Natural killer cell (primary cell): ENCODE measurements around the gene YPEL1. TPM values are rescaled to one million over a fixed set of nuclear protein-coding genes. Genes with fewer than 3 reads are reported as not detected.

Experiments
- ATAC-seq, 3 donors: fragments of 150-1000 bp in 2 of 3; fragments of 200-7000 bp in 1 of 3; cut with Tn5 transposase; 1 replicate in 1 of 3; 2 replicates in 2 of 3; pipeline ENCODE4 v1.10.0; 2021; ENCODE audit warnings: mild to moderate bottlenecking in 2 of 3, moderate library complexity in 2 of 3
- DNase-seq, 2 donors: peaks; one replicate each; pipeline versions ENCODE4 v3.0.0 to v3.0.0-alpha.2; 2013 to 2021; ENCODE audit warnings: mixed read lengths in 1 of 2
- H3K27ac ChIP-seq: one replicate; pipeline ENCODE4 v1.5.1; 2013; ENCODE audit warnings: mild to moderate bottlenecking, low read length
- H3K27me3 ChIP-seq: one replicate; pipeline ENCODE4 v1.6.1; 2013; ENCODE audit warnings: low read length; ENCODE audit not compliant: control insufficient read depth, insufficient read depth
- H3K36me3 ChIP-seq: one replicate; pipeline ENCODE4 v1.6.1; 2013; ENCODE audit warnings: low read length; ENCODE audit not compliant: control insufficient read depth, insufficient read depth
- H3K4me1 ChIP-seq: one replicate; pipeline ENCODE4 v1.6.1; 2013; ENCODE audit warnings: low read length; ENCODE audit not compliant: control insufficient read depth, insufficient read depth
- H3K4me3 ChIP-seq: one replicate; pipeline ENCODE4 v1.5.1; 2013; ENCODE audit warnings: low read length
- H3K9me3 ChIP-seq: one replicate; pipeline ENCODE4 v1.6.1; 2013; ENCODE audit warnings: low read length; ENCODE audit not compliant: control insufficient read depth, insufficient read depth
- H3K27ac Mint-ChIP-seq, 2 donors: one replicate each; pipeline ENCODE4 v1.8.0; 2022; ENCODE audit warnings: mild to moderate bottlenecking in 2 of 2, mixed read lengths in 2 of 2, moderate library complexity in 1 of 2
- H3K27me3 Mint-ChIP-seq, 2 donors: one replicate each; pipeline ENCODE4 v1.8.0; 2022; ENCODE audit warnings: low read depth in 2 of 2, mixed read lengths in 2 of 2
- H3K36me3 Mint-ChIP-seq: one replicate; pipeline ENCODE4 v1.8.0; 2022; ENCODE audit warnings: mixed read lengths
- H3K4me1 Mint-ChIP-seq, 2 donors: one replicate each; pipeline ENCODE4 v1.8.0; 2022; ENCODE audit warnings: mixed read lengths in 2 of 2
- H3K4me3 Mint-ChIP-seq: one replicate; pipeline ENCODE4 v1.8.0; 2022; ENCODE audit warnings: mild to moderate bottlenecking, moderate library complexity, mixed read lengths
- H3K9me3 Mint-ChIP-seq, 2 donors: one replicate each; pipeline ENCODE4 v1.8.0; 2022; ENCODE audit warnings: mixed read lengths in 2 of 2
- CTCF ChIP-seq: fragments of 200-600 bp; IDR thresholded peaks from one replicate; pipeline ENCODE4 v1.8.0; 2022; ENCODE audit warnings: antibody characterized with exemption
- WGBS: methylation state at CpG from one replicate; pipeline ENCODE4 v1.1.7; 2013; ENCODE audit warnings: missing lambda C conversion rate; ENCODE audit not compliant: insufficient coverage; 5-methylcytosine and 5-hydroxymethylcytosine counted together
- intact Hi-C: fragments of 100-400 bp; cut with micrococcal nuclease; formaldehyde crosslinking; loops from one replicate; pipeline ENCODE4 v1.14.2; 2022
- total RNA-seq, 4 donors: library from RNA; stranded (reverse); fragments of 120-200 nt in 1 of 4; gene quantifications; one replicate each; pipeline versions ENCODE4 v1.2.3 to v1.2.4, GENCODE V29; 2013 to 2022

Gene YPEL1
- total RNA-seq, 3 donors from 2014 or later (not counting 1 experiment from before 2014, with no cell fraction given) = 59.9 to 86.3 (median 68.8) TPM

DNA sequence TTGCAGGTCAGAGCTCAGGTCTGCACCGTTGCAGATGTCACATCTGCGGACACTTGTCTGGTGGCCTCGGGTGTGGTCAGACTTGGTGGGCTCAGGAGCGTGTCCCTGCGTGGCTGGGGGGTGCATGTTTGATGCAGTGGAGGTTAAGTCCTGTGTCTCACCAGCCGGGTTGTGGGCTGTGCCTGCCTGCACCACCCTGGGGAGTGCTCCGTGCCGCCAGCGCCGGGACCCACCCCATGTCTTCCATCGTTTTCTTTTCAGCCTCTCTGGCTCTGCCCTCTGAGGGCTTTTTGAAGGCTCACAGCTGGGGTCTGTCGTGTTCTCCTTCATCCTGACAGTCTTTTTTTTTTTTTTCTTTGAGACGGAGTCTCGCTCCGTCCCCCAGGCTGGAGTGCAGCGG is 43.8 kb downstream of the YPEL1 start:
- H3K4me3 Mint-ChIP-seq = no peak overlapping the region
- Histone ChIP-seq H3K9me3 (no peaks in the 10 kb centered on the region), H3K27ac (no peak overlapping the region), H3K4me3 (no peak overlapping the region), H3K27me3 (no peaks in the 10 kb centered on the region), H3K4me1 (peaks cover 35% of the 10 kb centered on the region), H3K36me3 (peaks cover 47% of the 10 kb centered on the region)
- no peaks in the 10 kb centered on the region for H3K27me3 Mint-ChIP-seq
- TF ChIP-seq CTCF = no peak
- WGBS = 95% methylated on average over 12 of the region's 16 CpGs
- no peaks in the 10 kb centered on the region for H3K9me3 Mint-ChIP-seq
- no peaks in the 10 kb centered on the region for H3K36me3 Mint-ChIP-seq
- peak overlapping the region; percentile 94 to 98 for H3K27ac Mint-ChIP-seq
- DNase-seq (no peak), ATAC-seq (no peak)
- peaks cover 12 to 43% of the 10 kb centered on the region in 2 donors for H3K4me1 Mint-ChIP-seq
- intact Hi-C loops = loop anchor here (5.0 kb wide), 1 partner anchor 70 kb away; no protein-coding TSS in a partner anchor

GRCh38 chr22:21690401-21690801 is 45.2 kb downstream of the YPEL1 start:
- no peaks in the 10 kb centered on the region for H3K9me3 Mint-ChIP-seq
- H3K4me3 Mint-ChIP-seq = peak overlapping the region; percentile 80
- peaks cover 47% of the 10 kb centered on the region for H3K36me3 ChIP-seq
- intact Hi-C loops = loop anchor here (5.0 kb wide), 1 partner anchor 72 kb away; no protein-coding TSS in a partner anchor
- no peaks in the 10 kb centered on the region for H3K9me3 ChIP-seq
- peak in 2 of 3 donors; percentile 11 to 39 for ATAC-seq
- no peak overlapping the region for H3K4me3 ChIP-seq
- peak overlapping the region; percentile 94 to 98 for H3K27ac Mint-ChIP-seq
- peaks cover 35% of the 10 kb centered on the region for H3K4me1 ChIP-seq
- no peaks in the 10 kb centered on the region for H3K27me3 ChIP-seq
- 25% methylated on average over 4 of the region's 5 CpGs for WGBS
- H3K27ac ChIP-seq = peak overlapping the region; percentile 87
- no peak for DNase-seq
- peaks cover 12 to 33% of the 10 kb centered on the region in 2 donors for H3K4me1 Mint-ChIP-seq
- no peak for TF ChIP-seq CTCF
- H3K36me3 Mint-ChIP-seq = no peaks in the 10 kb centered on the region
- no peaks in the 10 kb centered on the region for H3K27me3 Mint-ChIP-seq

GRCh38 chr22:21688706-21689381 is 46.8 kb downstream of the YPEL1 start:
- peak overlapping the region; percentile 87 for H3K27ac ChIP-seq
- peaks cover 12 to 32% of the 10 kb centered on the region in 2 donors for H3K4me1 Mint-ChIP-seq
- H3K36me3 Mint-ChIP-seq = no peaks in the 10 kb centered on the region

More at GRCh38 chr22:21688706-21689381, 46.8 kb downstream of the YPEL1 start:
- ATAC-seq (no peak), DNase-seq (no peak)
- H3K9me3 ChIP-seq = no peaks in the 10 kb centered on the region
- no peak overlapping the region for H3K4me3 Mint-ChIP-seq
- H3K4me3 ChIP-seq = no peak overlapping the region
- WGBS = 87% methylated on average over 20 of the region's 20 CpGs
- H3K4me1 ChIP-seq = peaks cover 35% of the 10 kb centered on the region
- no peaks in the 10 kb centered on the region for H3K27me3 Mint-ChIP-seq
- peak overlapping the region; percentile 94 to 98 for H3K27ac Mint-ChIP-seq
- H3K27me3 ChIP-seq = no peaks in the 10 kb centered on the region
- no peaks in the 10 kb centered on the region for H3K9me3 Mint-ChIP-seq
- intact Hi-C loops = loop anchor here (1.0 kb wide), 1 partner anchor 8 kb away; no protein-coding TSS in a partner anchor
- peaks cover 42% of the 10 kb centered on the region for H3K36me3 ChIP-seq
- TF ChIP-seq CTCF = no peak
